CD1c-positive myeloid dendritic cell (primary cell): ENCODE measurements around the gene TAOK1.
"Not testable (repeated sequence)": the region's sequence is repeated elsewhere in the genome, so short reads cannot be mapped to it uniquely, and the experiment has no call there.

Experiments used
- DNase-seq: peaks from one replicate; pipeline ENCODE4 v3.0.0-alpha.2; 2016; ENCODE audit errors: extremely low spot score

The TAOK1 gene

GRCh38 chr17:29389982-29390850, at the start of gene TAOK1:
Gene TAOK1 (plus strand): TSS chr17:29390363. CDS start chr17:29451549, 61,186 bp downstream.
- peak; percentile 99 for DNase-seq

- DNase-seq = peak; percentile 3
Observed at GRCh38 chr17:29341726-29342125, 48.4 kb upstream of the TAOK1 start.

GRCh38 chr17:29342158-29342765, 47.9 kb upstream of the TAOK1 start:
- DNase-seq = peak; percentile 5

- DNase-seq = no peak
Observed at GRCh38 chr17:29344201-29344856, 45.8 kb upstream of the TAOK1 start.

GRCh38 chr17:29345066-29345465, 45.1 kb upstream of the TAOK1 start:
- no peak for DNase-seq

- not testable (repeated sequence) for DNase-seq
Observed at GRCh38 chr17:29345470-29345869, 44.7 kb upstream of the TAOK1 start.

GRCh38 chr17:29346462-29346861, 43.7 kb upstream of the TAOK1 start:
- DNase-seq = no peak

- no peak for DNase-seq
Observed at GRCh38 chr17:29347831-29348629, 42.1 kb upstream of the TAOK1 start.

GRCh38 chr17:29349409-29349808, 40.8 kb upstream of the TAOK1 start:
- DNase-seq = no peak

- no peak for DNase-seq
Observed at GRCh38 chr17:29352146-29352545, 38.0 kb upstream of the TAOK1 start.

GRCh38 chr17:29357232-29357631, 32.9 kb upstream of the TAOK1 start:
- no peak for DNase-seq

GRCh38 chr17:29357821-29358232, 32.3 kb upstream of the TAOK1 start:
- DNase-seq = no peak

- DNase-seq = no peak
Observed at GRCh38 chr17:29358416-29358815, 31.7 kb upstream of the TAOK1 start.

GRCh38 chr17:29359777-29360176, 30.4 kb upstream of the TAOK1 start:
- DNase-seq = no peak

- no peak for DNase-seq
Observed at GRCh38 chr17:29363716-29364115, 26.4 kb upstream of the TAOK1 start.

GRCh38 chr17:29364691-29365090, 25.5 kb upstream of the TAOK1 start:
- no peak for DNase-seq

GRCh38 chr17:29368161-29368560, 22.0 kb upstream of the TAOK1 start:
- DNase-seq = no peak

- no peak for DNase-seq
Observed at GRCh38 chr17:29368926-29369325, 21.2 kb upstream of the TAOK1 start.

- peak; percentile 71 for DNase-seq
Observed at GRCh38 chr17:29369831-29370735, 20.1 kb upstream of the TAOK1 start.

GRCh38 chr17:29376667-29377270, 13.4 kb upstream of the TAOK1 start:
- no peak for DNase-seq
